Large intestine (tissue), 3 donors: ENCODE data around the gene ZNRF3. TPM values are rescaled to one million over a fixed set of nuclear protein-coding genes. Genes with fewer than 3 reads are reported as not detected.

Experiments
- DNase-seq, 2 donors: peaks; one replicate each; pipeline versions ENCODE4 v3.0.0 to v3.0.0-alpha.2; 2013
- H3K27ac ChIP-seq: one replicate; pipeline ENCODE4 v1.5.1; 2013; ENCODE audit warnings: low read length
- H3K27me3 ChIP-seq: 2 replicates; pipeline ENCODE4 v1.6.1; 2013; ENCODE audit warnings: low read length; ENCODE audit not compliant: control insufficient read depth, insufficient read depth
- H3K36me3 ChIP-seq: 2 replicates; pipeline ENCODE4 v1.6.1; 2013; ENCODE audit warnings: low read length; ENCODE audit not compliant: control insufficient read depth, insufficient read depth
- H3K4me1 ChIP-seq: one replicate; pipeline ENCODE4 v1.6.1; 2013; ENCODE audit warnings: low read length; ENCODE audit not compliant: control insufficient read depth, insufficient read depth
- H3K4me3 ChIP-seq: one replicate; pipeline ENCODE4 v1.5.1; 2013; ENCODE audit warnings: low read length
- H3K9me3 ChIP-seq: one replicate; pipeline ENCODE4 v1.6.1; 2013; ENCODE audit warnings: mild to moderate bottlenecking, low read depth, low read length, moderate library complexity; ENCODE audit not compliant: control insufficient read depth
- WGBS: methylation state at CpG from one replicate; pipeline ENCODE4 v1.1.5; 2013; ENCODE audit warnings: low lambda C conversion rate; ENCODE audit not compliant: insufficient coverage; 5-methylcytosine and 5-hydroxymethylcytosine counted together
- polyA plus RNA-seq: library from polyadenylated mRNA; unstranded; fragments of 120-200 nt; gene quantifications from one replicate; pipeline ENCODE4 v1.2.1, GENCODE V29; 2013

The ZNRF3 gene
- polyA plus RNA-seq, 1 donor: 8.2 TPM

- no peaks in the 10 kb centered on the region for H3K9me3 ChIP-seq
- H3K4me1 ChIP-seq: no peaks in the 10 kb centered on the region
- no peak for DNase-seq
- no peak overlapping the region for H3K27ac ChIP-seq
- no peaks in the 10 kb centered on the region for H3K27me3 ChIP-seq
- H3K36me3 ChIP-seq: no peaks in the 10 kb centered on the region
- WGBS: no CpG with 5 or more reads among the region's 8 CpGs
- H3K4me3 ChIP-seq: no peak overlapping the region
Observed at GRCh38 chr22:29062286-29062821, 179.0 kb downstream of the ZNRF3 start.

GRCh38 chr22:29065468-29066190 lies 182.3 kb downstream of the ZNRF3 start:
- 19% methylated on average over 5 of the region's 7 CpGs for WGBS
- no peaks in the 10 kb centered on the region for H3K27me3 ChIP-seq
- no peak for DNase-seq
- H3K27ac ChIP-seq: no peak overlapping the region
- peaks cover 6% of the 10 kb centered on the region for H3K4me1 ChIP-seq
- H3K36me3 ChIP-seq: no peaks in the 10 kb centered on the region
- H3K9me3 ChIP-seq: no peaks in the 10 kb centered on the region
- no peak overlapping the region for H3K4me3 ChIP-seq

- WGBS: no CpG with 5 or more reads among the region's 4 CpGs
- DNase-seq: no peak
- no peaks in the 10 kb centered on the region for H3K36me3 ChIP-seq
- no peak overlapping the region for H3K4me3 ChIP-seq
- H3K27me3 ChIP-seq: no peaks in the 10 kb centered on the region
- H3K4me1 ChIP-seq: peaks cover 22% of the 10 kb centered on the region
- no peaks in the 10 kb centered on the region for H3K9me3 ChIP-seq
- no peak overlapping the region for H3K27ac ChIP-seq
Observed at GRCh38 chr22:29069463-29069862, 186.1 kb downstream of the ZNRF3 start.

GRCh38 chr22:29070490-29070889 lies 187.1 kb downstream of the ZNRF3 start:
- peaks cover 22% of the 10 kb centered on the region for H3K4me1 ChIP-seq
- 93% methylated on average over 3 of the region's 4 CpGs for WGBS
- peak overlapping the region; percentile 34 for H3K27ac ChIP-seq
- H3K27me3 ChIP-seq: no peaks in the 10 kb centered on the region
- no peaks in the 10 kb centered on the region for H3K36me3 ChIP-seq
- H3K9me3 ChIP-seq: no peaks in the 10 kb centered on the region
- H3K4me3 ChIP-seq: no peak overlapping the region
- DNase-seq: peak in 1 of 2 donors; percentile 48

- Histone ChIP-seq H3K27ac (peak overlapping the region; percentile 34), H3K4me1 (peaks cover 29% of the 10 kb centered on the region), H3K36me3 (no peaks in the 10 kb centered on the region), H3K27me3 (no peaks in the 10 kb centered on the region), H3K4me3 (peak overlapping the region; percentile 35), H3K9me3 (no peaks in the 10 kb centered on the region)
- peak; percentile 80 to 91 for DNase-seq
- no CpG with 5 or more reads among the region's 60 CpGs for WGBS
Observed at GRCh38 chr22:29071261-29072045, 188.1 kb downstream of the ZNRF3 start.

GRCh38 chr22:29072193-29072978 lies 189.0 kb downstream of the ZNRF3 start:
- Histone ChIP-seq H3K4me3 (peak overlapping the region; percentile 47), H3K27ac (peak overlapping the region; percentile 34)
- no CpG with 5 or more reads among the region's 41 CpGs for whole genome bisulfite sequencing

GRCh38 chr22:29072979-29073617 lies 189.7 kb downstream of the ZNRF3 start, which contains the start of gene KREMEN1:
Gene KREMEN1, plus strand, starts transcription at chr22:29073035. Its CDS starts 96 bp downstream, at chr22:29073131.
- Histone ChIP-seq H3K36me3 (no peaks in the 10 kb centered on the region), H3K27me3 (no peaks in the 10 kb centered on the region), H3K4me3 (peak within 1 kb of the TSS; percentile 82), H3K27ac (peak within 1 kb of the TSS; percentile 43), H3K9me3 (no peaks in the 10 kb centered on the region), H3K4me1 (peaks cover 29% of the 10 kb centered on the region)
- no CpG with 5 or more reads among the region's 76 CpGs for WGBS
- DNase-seq: no peak

More at GRCh38 chr22:29072193-29072978, 189.0 kb downstream of the ZNRF3 start:
- H3K4me1 ChIP-seq: peaks cover 29% of the 10 kb centered on the region
- no peaks in the 10 kb centered on the region for H3K36me3 ChIP-seq
- DNase-seq: peak; percentile 94 to 97
- H3K9me3 ChIP-seq: no peaks in the 10 kb centered on the region
- no peaks in the 10 kb centered on the region for H3K27me3 ChIP-seq

GRCh38 chr22:29073618-29074275 lies 190.4 kb downstream of the ZNRF3 start:
- no peaks in the 10 kb centered on the region for H3K36me3 ChIP-seq
- H3K4me1 ChIP-seq: peaks cover 29% of the 10 kb centered on the region
- peak overlapping the region; percentile 82 for H3K4me3 ChIP-seq
- peak; percentile 51 to 78 for DNase-seq
- WGBS: no CpG with 5 or more reads among the region's 53 CpGs
- H3K9me3 ChIP-seq: no peaks in the 10 kb centered on the region
- H3K27me3 ChIP-seq: no peaks in the 10 kb centered on the region
- H3K27ac ChIP-seq: peak overlapping the region; percentile 43

- H3K4me1 ChIP-seq: peaks cover 29% of the 10 kb centered on the region
- H3K27ac ChIP-seq: no peak overlapping the region
- no peaks in the 10 kb centered on the region for H3K27me3 ChIP-seq
- no CpG with 5 or more reads among the region's 10 CpGs for WGBS
- H3K36me3 ChIP-seq: peaks cover 5% of the 10 kb centered on the region
- H3K4me3 ChIP-seq: peak overlapping the region; percentile 82
- H3K9me3 ChIP-seq: no peaks in the 10 kb centered on the region
- DNase-seq: no peak
Observed at GRCh38 chr22:29074276-29074772, 191.0 kb downstream of the ZNRF3 start.
